Activated CD8-positive, alpha-beta T cell treated with anti-CD3 and anti-CD28 coated beads for 36 hours (primary cell): Measurements from ENCODE around the gene STK17A. TPM values are rescaled to one million over a fixed set of nuclear protein-coding genes. Genes with fewer than 3 reads are reported as not detected.

Experiments used
- ATAC-seq: fragments of 200-7000 bp; cut with Tn5 transposase; one replicate; pipeline ENCODE4 v1.10.0; 2021; ENCODE audit warnings: mild to moderate bottlenecking, moderate library complexity
- CTCF ChIA-PET: fragments of 350-600 bp; sonication (Branson Sonifier 250); formaldehyde crosslinking; loops from one replicate; lab custom pipeline; 2021; ENCODE audit warnings: antibody characterized with exemption; lab: Charles Lee
- POLR2A ChIA-PET: fragments of 350-600 bp; sonication (Branson Sonifier 250); formaldehyde crosslinking; loops from one replicate; lab custom pipeline; 2021; ENCODE audit warnings: antibody characterized with exemption; lab: Charles Lee
- DNase-seq: peaks from one replicate; pipeline ENCODE4 v3.0.0-alpha.2; 2020
- H3K27ac Mint-ChIP-seq: one replicate; pipeline ENCODE4 v1.8.0; 2021; ENCODE audit warnings: mild to moderate bottlenecking, mixed read lengths
- H3K27me3 Mint-ChIP-seq: one replicate; pipeline ENCODE4 v1.8.0; 2021; ENCODE audit warnings: mixed read lengths
- H3K36me3 Mint-ChIP-seq: one replicate; pipeline ENCODE4 v1.8.0; 2021; ENCODE audit warnings: low read depth, mixed read lengths
- H3K4me1 Mint-ChIP-seq: one replicate; pipeline ENCODE4 v1.8.0; 2021; ENCODE audit warnings: low read depth, mixed read lengths
- H3K4me3 Mint-ChIP-seq: one replicate; pipeline ENCODE4 v1.8.0; 2021; ENCODE audit warnings: mild to moderate bottlenecking, moderate library complexity, mixed read lengths
- H3K9me3 Mint-ChIP-seq: one replicate; pipeline ENCODE4 v1.8.0; 2021; ENCODE audit warnings: mixed read lengths
- CTCF ChIP-seq: fragments of 200-600 bp; IDR thresholded peaks from one replicate; pipeline ENCODE4 v1.8.0; 2022; ENCODE audit warnings: antibody characterized with exemption, mild to moderate bottlenecking
- intact Hi-C: fragments of 100-400 bp; cut with micrococcal nuclease; formaldehyde crosslinking; loops from one replicate; pipeline ENCODE4 v1.10.0; 2022
- total RNA-seq, 2 experiments: library from RNA; stranded (reverse); gene quantifications; one replicate each; pipeline ENCODE4 v1.2.3, GENCODE V29; 2021

STK17A gene
- total RNA-seq, 2 experiments from 2014 or later = 42.4 to 46.1 TPM

- Mint-ChIP-seq H3K9me3 (no peaks in the 10 kb centered on the region), H3K4me3 (no peak overlapping the region), H3K4me1 (peaks cover 18% of the 10 kb centered on the region), H3K27me3 (peaks cover 4% of the 10 kb centered on the region), H3K36me3 (no peaks in the 10 kb centered on the region), H3K27ac (no peak overlapping the region)
- no peak for TF ChIP-seq CTCF
- ATAC-seq (no peak), DNase-seq (no peak)
- CTCF ChIA-PET = no interaction called here
- POLR2A ChIA-PET = no interaction called here
- intact Hi-C loops = no loop called here
These were observed 24.9 kb upstream of the STK17A start for GRCh38 chr7:43557831-43558495.

GRCh38 chr7:43559171-43559945, 23.6 kb upstream of the STK17A start:
- H3K9me3 Mint-ChIP-seq = no peaks in the 10 kb centered on the region
- DNase-seq = no peak
- intact Hi-C loops = no loop called here
- POLR2A ChIA-PET = no interaction called here
- ATAC-seq = no peak
- no peak for TF ChIP-seq CTCF
- peaks cover 9% of the 10 kb centered on the region for H3K4me1 Mint-ChIP-seq
- H3K4me3 Mint-ChIP-seq = no peak overlapping the region
- CTCF ChIA-PET = interaction anchor here (1.5 kb wide), 1 partner anchor 9 kb away, joined by 4 read pairs; no protein-coding TSS in a partner anchor
- peaks cover 5% of the 10 kb centered on the region for H3K27me3 Mint-ChIP-seq
- H3K36me3 Mint-ChIP-seq = no peaks in the 10 kb centered on the region
- H3K27ac Mint-ChIP-seq = no peak overlapping the region

GRCh38 chr7:43559946-43560335, 23.0 kb upstream of the STK17A start:
- CTCF ChIA-PET = interaction anchor here (1.5 kb wide), 1 partner anchor 10 kb away, joined by 4 read pairs; no protein-coding TSS in a partner anchor

GRCh38 chr7:43560742-43561330, 22.1 kb upstream of the STK17A start:
- no peak for DNase-seq
- H3K27ac Mint-ChIP-seq = no peak overlapping the region
- ChIA-PET CTCF (interaction anchor here (1.2 to 2.5 kb wide), 3 partner anchors 8 to 278 kb away, joined by 3 to 11 read pairs (median 6); partner anchors contain the start of gene STK17A), POLR2A (no interaction called here)
- H3K27me3 Mint-ChIP-seq = peaks cover 7% of the 10 kb centered on the region
- no peak for ATAC-seq
- intact Hi-C loops = no loop called here
- TF ChIP-seq CTCF = no peak
- H3K9me3 Mint-ChIP-seq = no peaks in the 10 kb centered on the region
- no peak overlapping the region for H3K4me3 Mint-ChIP-seq
- peaks cover 2% of the 10 kb centered on the region for H3K4me1 Mint-ChIP-seq
- no peaks in the 10 kb centered on the region for H3K36me3 Mint-ChIP-seq

More at GRCh38 chr7:43559946-43560335, 23.0 kb upstream of the STK17A start:
- POLR2A ChIA-PET = no interaction called here
- no peak for TF ChIP-seq CTCF
- Mint-ChIP-seq H3K4me1 (peaks cover 3% of the 10 kb centered on the region), H3K27me3 (peaks cover 5% of the 10 kb centered on the region), H3K4me3 (no peak overlapping the region), H3K27ac (no peak overlapping the region), H3K9me3 (no peaks in the 10 kb centered on the region), H3K36me3 (no peaks in the 10 kb centered on the region)
- DNase-seq (no peak), ATAC-seq (no peak)
- intact Hi-C loops = no loop called here
